Posterior cingulate gyrus (tissue), 11 donors: ENCODE data around the gene ALDH16A1.

Experiments
- DNase-seq, 10 donors: peaks; one replicate each; pipeline versions ENCODE4 v3.0.0 to v3.0.0-alpha.2; 2020 to 2021; ENCODE audit warnings: mixed read lengths in 3 of 10
- intact Hi-C: fragments of 100-400 bp; cut with DNase I; formaldehyde crosslinking; loops from one replicate; pipeline ENCODE4 v1.15.1; 2023

ALDH16A1 gene

DNA sequence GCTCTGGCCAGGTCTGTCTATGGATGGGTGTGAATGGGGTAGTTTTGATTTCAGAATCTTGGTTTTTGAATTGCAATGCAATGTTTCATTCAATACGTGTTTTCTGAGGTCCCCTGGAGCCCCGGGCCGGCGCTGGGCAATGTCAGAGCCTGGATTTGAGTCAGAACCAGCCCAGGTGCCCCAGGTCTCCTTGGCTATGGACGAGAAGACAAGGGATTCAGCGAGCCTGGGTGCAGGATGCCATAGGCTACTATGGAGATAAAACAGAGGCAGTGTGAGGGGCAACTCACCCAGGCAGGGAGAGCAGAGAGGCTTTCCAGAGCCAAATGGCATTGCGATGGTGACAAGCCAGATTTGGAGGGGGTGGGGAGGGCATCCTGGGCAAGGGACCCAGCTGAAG lies 33.2 kb downstream of the ALDH16A1 start:
- peak in 1 of 10 donors; percentile 82 for DNase-seq
- intact Hi-C loops = no loop called here

GRCh38 chr19:49486710-49487276 lies 33.8 kb downstream of the ALDH16A1 start:
- DNase-seq = no peak
- intact Hi-C loops = loop anchor here (1.0 kb wide), 1 partner anchor 10 kb away; the partner anchor contains the start of gene RPS11

- peak; percentile 97 to 100 (median 99) for DNase-seq
- intact Hi-C loops = loop anchor here (1.0 kb wide), 1 partner anchor 9 kb away; the partner anchor contains the start of gene RPS11
Observed at GRCh38 chr19:49487277-49488045, 34.4 kb downstream of the ALDH16A1 start, which contains the start of gene RPL13A. RPL13A (plus strand) TSS chr19:49487608; CDS start chr19:49487630, 22 bp downstream.

- intact Hi-C loops = no loop called here
- no peak for DNase-seq
Observed at GRCh38 chr19:49488046-49488862, 35.2 kb downstream of the ALDH16A1 start.

DNA sequence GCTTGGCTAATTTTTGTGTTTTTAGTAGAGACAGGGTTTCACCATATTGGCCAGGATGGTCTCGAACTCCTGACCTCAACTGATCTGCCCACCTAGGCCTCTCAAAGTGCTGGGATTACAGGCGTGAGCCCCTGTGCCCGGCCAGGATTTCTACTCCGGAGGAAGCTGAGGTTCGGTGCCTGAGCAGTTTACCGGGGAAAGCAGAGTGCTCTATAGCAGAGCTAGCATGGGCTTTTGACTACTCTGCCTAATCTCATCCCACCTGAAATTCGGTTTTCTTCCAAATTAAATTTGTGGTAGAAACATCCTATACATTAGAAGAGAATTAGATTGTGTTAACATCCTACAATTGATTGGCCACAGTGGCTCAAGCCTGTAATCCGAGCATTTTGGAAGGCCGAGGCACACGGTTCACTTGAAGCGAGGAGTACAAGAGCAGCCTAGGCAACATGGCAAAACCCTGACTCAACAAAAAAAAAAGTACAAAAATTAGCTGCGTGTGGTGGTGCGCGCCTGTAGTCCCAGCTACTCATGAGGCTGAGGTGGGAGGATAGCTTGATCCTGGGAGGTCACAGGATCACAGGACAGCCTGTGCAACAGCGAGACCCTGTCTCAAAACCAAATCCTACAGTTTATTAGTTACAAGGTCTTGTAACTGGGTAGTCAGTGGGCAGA lies 36.0 kb downstream of the ALDH16A1 start:
- intact Hi-C loops = no loop called here
- DNase-seq = no peak

DNA sequence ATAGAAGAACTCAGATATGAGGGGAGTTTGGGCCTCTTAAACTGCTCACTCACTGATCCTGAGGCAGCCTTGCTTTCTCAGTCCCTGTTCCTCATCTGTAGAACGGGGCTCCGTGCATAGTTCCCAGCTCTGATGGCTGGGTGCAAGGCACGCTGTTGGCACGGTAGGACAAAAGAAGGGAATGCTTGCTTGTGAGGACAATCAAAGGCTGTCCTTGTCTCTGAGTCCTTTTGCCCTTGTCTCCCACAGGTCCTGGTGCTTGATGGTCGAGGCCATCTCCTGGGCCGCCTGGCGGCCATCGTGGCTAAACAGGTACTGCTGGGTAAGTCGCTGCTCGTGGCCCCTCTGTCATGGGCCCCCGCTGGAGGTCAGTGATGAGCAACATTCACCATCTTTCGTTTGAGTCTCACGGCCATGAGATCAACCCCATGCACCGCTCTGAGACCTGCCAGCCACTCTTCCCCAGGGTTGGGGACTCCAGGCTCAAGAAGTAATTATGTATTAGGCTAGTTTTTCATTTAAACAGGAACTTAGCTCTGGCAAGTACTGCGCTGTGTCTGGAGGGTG lies 36.7 kb downstream of the ALDH16A1 start:
- intact Hi-C loops = loop anchor here (10.0 kb wide), 1 partner anchor 385 kb away; the partner anchor contains the start of genes AKT1S1 and TBC1D17
- no peak for DNase-seq

GRCh38 chr19:49490287-49491029 lies 37.4 kb downstream of the ALDH16A1 start:
- intact Hi-C loops = loop anchor here (10.0 kb wide), 1 partner anchor 384 kb away; the partner anchor contains the start of genes AKT1S1 and TBC1D17
- no peak for DNase-seq

GRCh38 chr19:49491030-49491803 lies 38.2 kb downstream of the ALDH16A1 start:
- intact Hi-C loops = loop anchor here (10.0 kb wide), 1 partner anchor 384 kb away; the partner anchor contains the start of genes AKT1S1 and TBC1D17
- no peak for DNase-seq

DNA sequence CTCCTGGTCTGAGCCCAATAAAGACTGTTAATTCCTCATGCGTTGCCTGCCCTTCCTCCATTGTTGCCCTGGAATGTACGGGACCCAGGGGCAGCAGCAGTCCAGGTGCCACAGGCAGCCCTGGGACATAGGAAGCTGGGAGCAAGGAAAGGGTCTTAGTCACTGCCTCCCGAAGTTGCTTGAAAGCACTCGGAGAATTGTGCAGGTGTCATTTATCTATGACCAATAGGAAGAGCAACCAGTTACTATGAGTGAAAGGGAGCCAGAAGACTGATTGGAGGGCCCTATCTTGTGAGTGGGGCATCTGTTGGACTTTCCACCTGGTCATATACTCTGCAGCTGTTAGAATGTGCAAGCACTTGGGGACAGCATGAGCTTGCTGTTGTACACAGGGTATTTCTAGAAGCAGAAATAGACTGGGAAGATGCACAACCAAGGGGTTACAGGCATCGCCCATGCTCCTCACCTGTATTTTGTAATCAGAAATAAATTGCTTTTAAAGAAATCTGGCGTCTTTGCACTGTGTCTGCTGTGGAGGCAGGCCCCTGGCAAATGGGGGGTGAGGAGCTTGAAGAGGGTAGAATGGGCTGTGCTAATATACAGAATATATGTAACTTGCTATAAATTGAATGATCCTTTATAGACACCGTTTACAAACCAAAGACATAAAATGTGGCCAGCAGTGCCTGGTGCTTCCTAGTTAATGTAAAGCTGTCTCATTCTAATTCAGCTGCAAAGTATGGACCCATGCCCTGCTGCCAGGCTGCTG lies 39.0 kb downstream of the ALDH16A1 start:
- no peak for DNase-seq
- intact Hi-C loops = loop anchor here (10.0 kb wide), 1 partner anchor 383 kb away; the partner anchor contains the start of genes AKT1S1 and TBC1D17

GRCh38 chr19:49492573-49493405 lies 39.8 kb downstream of the ALDH16A1 start:
- DNase-seq = no peak
- intact Hi-C loops = loop anchor here (10.0 kb wide), 1 partner anchor 382 kb away; the partner anchor contains the start of genes AKT1S1 and TBC1D17

- intact Hi-C loops = loop anchor here (1.0 to 10.0 kb wide), 3 partner anchors 9 to 378 kb away; partner anchors contain the start of genes AKT1S1, ALDH16A1, PIH1D1 and RPL13A
- DNase-seq = no peak
Observed at GRCh38 chr19:49496574-49497008, 43.6 kb downstream of the ALDH16A1 start.

- intact Hi-C loops = loop anchor here (5.0 to 10.0 kb wide), 2 partner anchors 45 to 378 kb away; partner anchors contain the start of genes AKT1S1, ALDH16A1, PIH1D1 and TBC1D17
- DNase-seq = peak in 2 of 10 donors; percentile 34 to 36
Observed at GRCh38 chr19:49497047-49497788, 44.2 kb downstream of the ALDH16A1 start.

- intact Hi-C loops = loop anchor here (5.0 to 10.0 kb wide), 2 partner anchors 45 to 377 kb away; partner anchors contain the start of genes AKT1S1, ALDH16A1, PIH1D1 and TBC1D17
- DNase-seq = no peak
Observed at GRCh38 chr19:49497789-49498103, 44.7 kb downstream of the ALDH16A1 start.

DNA sequence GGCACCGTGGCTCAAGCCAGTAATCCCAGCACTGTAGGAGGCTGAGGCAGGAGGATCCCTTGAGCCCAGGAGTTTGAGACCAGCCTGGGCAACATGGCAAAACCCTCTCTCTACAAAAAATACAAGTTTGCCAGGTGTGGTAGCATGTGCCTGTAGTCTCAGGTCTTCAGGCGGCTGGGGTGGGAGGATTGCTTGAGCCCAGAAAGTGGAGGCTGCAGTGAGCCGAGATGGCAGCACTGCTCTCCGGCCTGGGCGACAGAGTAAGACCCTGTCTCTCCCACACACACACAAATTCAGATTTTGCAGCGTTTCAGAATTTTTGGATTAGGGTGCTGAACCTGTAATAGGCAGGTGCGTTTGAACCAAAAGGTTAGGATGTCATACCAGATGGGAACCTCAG lies 45.5 kb downstream of the ALDH16A1 start:
- DNase-seq = no peak

GRCh38 chr19:49499030-49499670 lies 46.1 kb downstream of the ALDH16A1 start:
- no peak for DNase-seq

More for the DNA sequence above, 45.5 kb downstream of the ALDH16A1 start:
- intact Hi-C loops = loop anchor here (5.0 to 10.0 kb wide), 2 partner anchors 46 to 376 kb away; partner anchors contain the start of genes AKT1S1, ALDH16A1, PIH1D1 and TBC1D17

More at GRCh38 chr19:49499030-49499670, 46.1 kb downstream of the ALDH16A1 start:
- intact Hi-C loops = loop anchor here (5.0 to 10.0 kb wide), 2 partner anchors 47 to 376 kb away; partner anchors contain the start of genes AKT1S1, ALDH16A1, PIH1D1 and TBC1D17
